GM10266 (cell line): Measurements from ENCODE around the gene SYT8.
"Not testable (repeated sequence)": the region's sequence is repeated elsewhere in the genome, so short reads cannot be mapped to it uniquely, and the experiment has no call there.

Experiments
- DNase-seq: peaks from one replicate; pipeline ENCODE4 v3.0.0; 2012; ENCODE audit errors: extremely low spot score
- CTCF ChIP-seq: IDR thresholded peaks from 2 replicates; pipeline ENCODE4 v1.5.1; 2012; ENCODE audit warnings: mild to moderate bottlenecking, low read depth; ENCODE audit not compliant: control insufficient read depth, insufficient read depth; ENCODE audit errors: missing control alignments

Gene SYT8

DNA sequence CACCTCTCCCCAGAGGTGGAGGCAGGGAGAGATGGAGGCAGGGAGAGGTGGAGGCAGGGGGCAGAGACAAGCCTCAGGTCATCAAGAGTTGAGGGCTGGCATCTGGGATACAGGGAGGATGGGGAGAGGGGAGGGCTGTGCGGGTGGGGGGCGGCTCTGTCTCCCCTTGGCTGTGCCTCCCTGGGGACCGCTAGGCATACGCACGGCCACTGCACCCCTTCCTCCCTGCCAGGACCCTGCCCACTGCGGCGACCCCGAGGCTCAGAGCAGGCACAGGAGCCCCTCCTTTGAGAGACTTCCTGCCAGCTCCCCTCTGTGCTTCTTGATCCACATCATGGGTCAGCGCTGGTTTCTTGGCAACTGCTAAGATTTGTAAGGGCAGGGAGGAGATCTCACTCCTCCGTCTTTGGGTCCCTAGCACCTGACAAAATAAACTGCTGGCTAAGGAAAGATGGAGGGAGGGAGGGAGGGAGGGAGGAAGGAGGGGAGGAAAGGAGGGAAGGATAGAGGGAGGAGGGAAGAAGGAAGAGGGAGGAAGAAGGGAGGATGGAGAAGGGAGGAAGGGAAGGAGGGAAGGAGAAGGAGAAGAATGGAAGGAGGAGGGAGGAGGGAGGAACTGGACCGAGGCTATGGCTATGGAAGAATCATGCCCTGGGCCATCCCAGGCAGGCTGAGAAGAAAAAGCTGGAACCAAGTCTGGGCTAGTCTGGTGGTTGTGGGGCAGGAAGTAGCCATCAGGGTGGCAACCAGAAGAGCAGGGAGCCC lies 38.4 kb downstream of the SYT8 start:
- peak; percentile 34 for DNase-seq
- no peak for TF ChIP-seq CTCF

DNA sequence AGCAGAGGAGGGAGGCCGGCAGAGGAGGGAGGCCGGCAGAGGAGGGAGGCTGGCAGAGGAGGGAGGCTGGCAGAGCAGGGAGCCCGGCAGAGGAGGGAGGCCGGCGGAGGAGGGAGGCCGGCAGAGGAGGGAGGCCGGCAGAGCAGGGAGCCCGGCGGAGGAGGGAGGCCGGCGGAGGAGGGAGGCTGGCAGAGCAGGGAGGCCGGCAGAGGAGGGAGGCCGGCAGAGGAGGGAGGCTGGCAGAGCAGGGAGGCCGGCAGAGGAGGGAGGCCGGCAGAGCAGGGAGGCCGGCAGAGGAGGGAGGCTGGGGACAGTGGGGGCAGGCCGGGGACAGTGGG lies 39.0 kb downstream of the SYT8 start:
- DNase-seq = not testable (repeated sequence)

DNA sequence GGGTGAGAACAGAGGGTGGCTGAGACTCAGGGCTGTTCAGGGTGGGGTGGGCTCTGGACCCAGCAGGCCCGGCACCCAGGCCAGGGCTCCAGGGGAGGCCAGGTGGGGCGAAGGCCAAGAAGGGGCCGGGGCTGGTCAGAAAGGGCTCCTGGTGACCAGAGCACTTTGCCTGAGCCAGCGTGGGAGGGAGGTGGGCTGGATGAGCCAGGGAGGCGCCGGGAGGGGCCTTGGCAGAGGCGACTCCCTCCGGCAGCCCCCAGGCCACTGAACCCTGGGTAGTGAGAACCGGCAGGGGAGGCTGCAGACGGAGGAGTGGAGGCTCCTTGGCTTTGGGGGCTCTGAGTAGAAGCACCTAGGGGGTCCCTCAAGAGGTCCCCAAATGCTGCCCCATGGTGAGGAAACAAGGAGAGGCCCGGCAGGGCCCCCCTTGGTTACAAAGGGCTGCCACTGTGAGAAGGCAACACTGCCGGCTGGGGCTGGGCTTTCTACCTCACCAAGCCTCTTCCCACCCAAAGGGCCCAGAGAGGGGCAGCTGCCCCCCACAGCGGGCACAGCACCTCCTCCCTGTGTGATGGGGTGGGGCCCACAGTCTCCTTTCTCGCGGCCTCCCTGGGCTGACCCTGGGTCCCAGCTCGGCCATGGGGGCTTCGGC lies 39.8 kb downstream of the SYT8 start:
- not testable (repeated sequence) for DNase-seq

GRCh38 chr11:1875093-1875850 lies 40.5 kb downstream of the SYT8 start:
- DNase-seq = no peak
- no peak for TF ChIP-seq CTCF

DNA sequence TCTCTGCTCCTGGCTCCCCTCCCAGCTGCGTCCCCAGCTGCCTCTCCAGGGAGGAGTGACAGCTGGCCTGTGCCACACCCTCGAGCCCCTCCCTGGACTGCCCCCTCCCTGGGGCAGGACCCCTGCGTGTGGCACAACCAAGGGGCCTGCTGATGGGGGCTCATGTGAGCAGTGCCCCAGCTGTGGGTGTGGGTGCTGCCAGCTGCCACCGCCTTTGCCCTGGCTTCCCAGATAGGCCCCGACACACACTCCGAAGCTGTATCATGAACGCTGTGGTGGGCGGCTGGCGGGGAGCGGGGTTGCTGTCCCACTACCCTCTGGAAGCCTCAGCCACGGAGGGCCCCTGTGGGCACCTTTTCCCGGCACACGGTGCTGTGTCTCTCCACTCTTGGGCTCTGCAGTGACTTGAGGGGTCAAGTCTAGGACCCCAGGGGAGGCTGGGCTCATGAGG lies 41.1 kb downstream of the SYT8 start:
- not testable (repeated sequence) for DNase-seq

DNA sequence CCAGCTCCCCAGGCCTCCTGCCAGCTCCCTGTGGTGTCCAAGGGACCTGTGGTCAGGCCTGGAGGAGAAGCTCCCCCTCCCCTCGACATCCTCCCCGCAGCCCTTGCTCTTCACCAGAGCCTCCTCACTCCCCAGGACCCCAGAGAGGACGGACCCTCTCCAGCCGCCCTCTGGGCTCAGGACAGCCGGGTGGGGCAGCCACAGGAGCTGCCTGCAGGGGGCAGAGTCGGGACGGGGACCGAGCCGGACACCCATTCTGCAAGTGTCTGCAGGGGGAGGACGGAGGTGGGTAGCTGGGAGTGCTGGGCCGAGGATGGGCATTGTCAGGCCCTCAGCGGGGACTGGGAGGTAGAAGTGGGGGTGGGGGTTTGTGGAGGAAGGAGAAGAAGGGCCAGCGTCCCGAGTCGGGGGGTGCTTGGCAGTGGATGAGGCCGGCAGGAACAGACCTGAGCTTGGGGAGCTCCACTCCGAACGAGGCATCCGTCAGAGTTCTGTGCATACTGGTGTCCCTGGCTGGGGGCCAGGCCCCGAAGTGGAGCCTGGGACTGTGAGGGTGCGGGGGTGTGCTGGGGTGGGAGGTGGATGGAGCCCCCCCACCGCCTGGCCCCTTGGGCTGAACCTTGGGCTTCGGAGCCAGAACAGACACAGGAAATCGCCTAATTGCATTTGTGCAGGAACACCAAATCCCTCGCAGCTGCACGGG lies 41.7 kb downstream of the SYT8 start:
- peak; percentile 41 for TF ChIP-seq CTCF
- DNase-seq = no peak

GRCh38 chr11:1877211-1878136 lies 42.7 kb downstream of the SYT8 start:
- DNase-seq = no peak
- no peak for TF ChIP-seq CTCF

GRCh38 chr11:1878137-1879031 lies 43.6 kb downstream of the SYT8 start:
- TF ChIP-seq CTCF = no peak
- no peak for DNase-seq
